Endothelial cell of umbilical vein (primary cell): ENCODE results near the gene PPTC7.

Experiments
- MYC ChIP-seq: IDR thresholded peaks from one replicate; pipeline ENCODE4 v1.6.1; 2011; ENCODE audit warnings: mild to moderate bottlenecking, low read depth, low read length
- POLR2A ChIP-seq: IDR thresholded peaks from 2 replicates; pipeline ENCODE4 v1.6.1; 2012; ENCODE audit warnings: low read depth, mild to moderate bottlenecking, control low read depth, low read length
- POLR2AphosphoS5 ChIP-seq: IDR thresholded peaks from 2 replicates; pipeline ENCODE4 v1.6.1; 2012; ENCODE audit warnings: low read depth, mild to moderate bottlenecking, control low read depth, low read length, moderate library complexity; ENCODE audit not compliant: insufficient read depth
- TF ChIP-seq, protein P1 (sequence below), 2 donors: IDR thresholded peaks; 1 replicate in 1 of 2; 2 replicates in 1 of 2; pipeline ENCODE4 v1.5.1; 2011; ENCODE audit warnings: low read length in 2 of 2, mild to moderate bottlenecking in 2 of 2, moderate library complexity in 2 of 2, control low read depth in 1 of 2, inconsistent platforms in 1 of 2, low read depth in 1 of 2; ENCODE audit not compliant: insufficient read depth in 1 of 2; ENCODE audit errors: extremely low read depth in 1 of 2

- TF ChIP-seq POLR2AphosphoS5 = no peak
- TF ChIP-seq, protein P1, sequence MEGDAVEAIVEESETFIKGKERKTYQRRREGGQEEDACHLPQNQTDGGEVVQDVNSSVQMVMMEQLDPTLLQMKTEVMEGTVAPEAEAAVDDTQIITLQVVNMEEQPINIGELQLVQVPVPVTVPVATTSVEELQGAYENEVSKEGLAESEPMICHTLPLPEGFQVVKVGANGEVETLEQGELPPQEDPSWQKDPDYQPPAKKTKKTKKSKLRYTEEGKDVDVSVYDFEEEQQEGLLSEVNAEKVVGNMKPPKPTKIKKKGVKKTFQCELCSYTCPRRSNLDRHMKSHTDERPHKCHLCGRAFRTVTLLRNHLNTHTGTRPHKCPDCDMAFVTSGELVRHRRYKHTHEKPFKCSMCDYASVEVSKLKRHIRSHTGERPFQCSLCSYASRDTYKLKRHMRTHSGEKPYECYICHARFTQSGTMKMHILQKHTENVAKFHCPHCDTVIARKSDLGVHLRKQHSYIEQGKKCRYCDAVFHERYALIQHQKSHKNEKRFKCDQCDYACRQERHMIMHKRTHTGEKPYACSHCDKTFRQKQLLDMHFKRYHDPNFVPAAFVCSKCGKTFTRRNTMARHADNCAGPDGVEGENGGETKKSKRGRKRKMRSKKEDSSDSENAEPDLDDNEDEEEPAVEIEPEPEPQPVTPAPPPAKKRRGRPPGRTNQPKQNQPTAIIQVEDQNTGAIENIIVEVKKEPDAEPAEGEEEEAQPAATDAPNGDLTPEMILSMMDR (IDR thresholded peaks at IDR 0.05; ENCODE audit: extremely low read depth in 1 of 2, insufficient read depth in 1 of 2, low read depth in 1 of 2, low read length in 2 of 2) = no peak
- TF ChIP-seq POLR2A = no peak
- no peak for TF ChIP-seq MYC
Measured at GRCh38 chr12:110565894-110566871, 16.9 kb downstream of the PPTC7 start.
